Activated CD4-positive, alpha-beta T cell treated with anti-CD3 and anti-CD28 coated beads, Interleukin-2, amount 50 U/mL, for 24 hours (primary cell): ENCODE results near the gene THSD7A.

Source experiments
- DNase-seq, 2 donors: peaks; one replicate each; pipeline ENCODE4 v3.0.0-alpha.2; 2020; ENCODE audit warnings: low read depth in 1 of 2, low spot score in 1 of 2

The THSD7A gene

GRCh38 chr7:11750191-11750590 is 81.8 kb downstream of the THSD7A start:
- no peak for DNase-seq

GRCh38 chr7:11749629-11750028 is 82.4 kb downstream of the THSD7A start:
- no peak for DNase-seq

GRCh38 chr7:11748884-11749283 is 83.1 kb downstream of the THSD7A start:
- no peak for DNase-seq

- no peak for DNase-seq
These were observed 84.1 kb downstream of the THSD7A start for GRCh38 chr7:11747715-11748485.

- DNase-seq = no peak
These were observed 85.4 kb downstream of the THSD7A start for GRCh38 chr7:11746591-11746990.

- no peak for DNase-seq
These were observed 88.5 kb downstream of the THSD7A start for GRCh38 chr7:11743548-11743947.

- no peak for DNase-seq
These were observed 89.0 kb downstream of the THSD7A start for GRCh38 chr7:11743016-11743415.

- DNase-seq = no peak
These were observed 89.5 kb downstream of the THSD7A start for GRCh38 chr7:11742496-11742895.

GRCh38 chr7:11737723-11738122 is 94.3 kb downstream of the THSD7A start:
- no peak for DNase-seq

GRCh38 chr7:11732207-11732606 is 99.8 kb downstream of the THSD7A start:
- DNase-seq = no peak

GRCh38 chr7:11730725-11731124 is 101.3 kb downstream of the THSD7A start:
- DNase-seq = no peak

- no peak for DNase-seq
These were observed 104.1 kb downstream of the THSD7A start for GRCh38 chr7:11727864-11728263.

GRCh38 chr7:11726794-11727155 is 105.2 kb downstream of the THSD7A start:
- no peak for DNase-seq

GRCh38 chr7:11726001-11726793 is 105.8 kb downstream of the THSD7A start:
- no peak for DNase-seq

GRCh38 chr7:11716185-11716584 is 115.8 kb downstream of the THSD7A start:
- DNase-seq = no peak

- DNase-seq = no peak
These were observed 117.3 kb downstream of the THSD7A start for GRCh38 chr7:11714676-11715075.

- DNase-seq = no peak
These were observed 117.8 kb downstream of the THSD7A start for GRCh38 chr7:11714205-11714604.

- DNase-seq = no peak
These were observed 118.6 kb downstream of the THSD7A start for GRCh38 chr7:11713352-11713751.

GRCh38 chr7:11710377-11710776 is 121.6 kb downstream of the THSD7A start:
- DNase-seq = no peak

- no peak for DNase-seq
These were observed 122.8 kb downstream of the THSD7A start for GRCh38 chr7:11709196-11709595.

GRCh38 chr7:11707606-11708193 is 124.3 kb downstream of the THSD7A start:
- DNase-seq = no peak
